PC-3 (cell line): ENCODE measurements around the gene ARHGAP15. TPM values are rescaled to one million over a fixed set of nuclear protein-coding genes. Genes with fewer than 3 reads are reported as not detected.

Experiments used
- ATAC-seq: fragments of 200-7000 bp; cut with Tn5 transposase; 2 replicates; pipeline ENCODE4 v1.9.1; 2020; ENCODE audit warnings: mild to moderate bottlenecking, moderate library complexity
- BruUV-seq: library from RNA; stranded (reverse); fragments of 400-500 nt; replicated peaks from 2 replicates; lab custom pipeline; 2021; lab: Mats Ljungman, UMichigan
- CTCF ChIA-PET: fragments of 300-600 bp; sonication (Branson Sonifier 250); formaldehyde crosslinking; loops from one replicate; lab custom pipeline; 2022; ENCODE audit warnings: antibody characterized with exemption; lab: Charles Lee
- POLR2A ChIA-PET: fragments of 300-600 bp; sonication (Branson Sonifier 250); formaldehyde crosslinking; loops from one replicate; lab custom pipeline; 2022; ENCODE audit warnings: antibody characterized with exemption; ENCODE audit not compliant: unreplicated experiment; lab: Charles Lee
- DNase-seq: peaks from one replicate; pipeline ENCODE4 v3.0.0-alpha.2; 2015
- H2AFZ ChIP-seq: fragments of 300-600 bp; sonication (generic); 2 replicates; pipeline ENCODE4 v1.6.0; 2016; ENCODE audit warnings: antibody characterized with exemption, low read length
- H3F3A ChIP-seq: fragments of 300-600 bp; sonication (generic); one replicate; pipeline ENCODE4 v1.6.0; 2017; ENCODE audit warnings: antibody characterized with exemption, low read length, control low read depth, mild to moderate bottlenecking; ENCODE audit not compliant: unreplicated experiment
- H3K27ac ChIP-seq: fragments of 300-600 bp; sonication (generic); 2 replicates; pipeline ENCODE4 v1.5.1; 2016; ENCODE audit warnings: mild to moderate bottlenecking, low read length
- H3K27me3 ChIP-seq: fragments of 300-600 bp; sonication (generic); 2 replicates; pipeline ENCODE4 v1.6.1; 2016; ENCODE audit warnings: low read length, mixed read lengths
- H3K36me3 ChIP-seq: fragments of 300-600 bp; sonication (generic); 2 replicates; pipeline ENCODE4 v1.6.1; 2016; ENCODE audit warnings: low read depth, mixed run types, low read length, mixed read lengths
- H3K4me1 ChIP-seq: fragments of 300-600 bp; sonication (generic); 2 replicates; pipeline ENCODE4 v1.5.1; 2016; ENCODE audit warnings: low read length; ENCODE audit not compliant: insufficient read depth
- H3K4me2 ChIP-seq: fragments of 300-600 bp; sonication (generic); 2 replicates; pipeline ENCODE4 v1.6.0; 2016; ENCODE audit warnings: low read length
- H3K4me3 ChIP-seq: fragments of 300-600 bp; sonication (generic); 2 replicates; pipeline ENCODE4 v1.5.1; 2016; ENCODE audit warnings: mild to moderate bottlenecking, low read length, mixed read lengths
- H3K79me2 ChIP-seq: fragments of 300-600 bp; sonication (generic); 2 replicates; pipeline ENCODE4 v1.6.1; 2017; ENCODE audit warnings: low read length, mixed read lengths
- H3K9ac ChIP-seq: fragments of 300-600 bp; sonication (generic); 2 replicates; pipeline ENCODE4 v1.6.0; 2016; ENCODE audit warnings: mild to moderate bottlenecking, low read length
- H3K9me2 ChIP-seq: fragments of 300-600 bp; sonication (generic); replicated peaks from 2 replicates; pipeline ENCODE4 v1.6.1; 2016; ENCODE audit warnings: mixed run types, low read length, mixed read lengths
- H3K9me3 ChIP-seq: fragments of 300-600 bp; sonication (generic); 2 replicates; pipeline ENCODE4 v1.6.1; 2016; ENCODE audit warnings: low read length, mixed read lengths
- H4K20me1 ChIP-seq: fragments of 300-600 bp; sonication (generic); 2 replicates; pipeline ENCODE4 v1.6.1; 2016; ENCODE audit warnings: low read length, mixed read lengths
- EZH2 ChIP-seq: fragments of 300-600 bp; sonication (generic); IDR thresholded peaks from one replicate; pipeline ENCODE4 v1.6.1; 2017; ENCODE audit warnings: antibody characterized with exemption, mild to moderate bottlenecking, low read length; ENCODE audit not compliant: unreplicated experiment
- EZH2phosphoT487 ChIP-seq: fragments of 300-600 bp; sonication (generic); IDR thresholded peaks from 2 replicates; pipeline ENCODE4 v1.6.1; 2018; ENCODE audit warnings: mild to moderate bottlenecking, antibody characterized with exemption, low read length, borderline replicate concordance
- intact Hi-C: fragments of 100-400 bp; cut with micrococcal nuclease; formaldehyde crosslinking; loops from 2 replicates; pipeline ENCODE4 v1.9.0; 2023
- total RNA-seq: library from RNA; depleted of rRNA; stranded (reverse); fragments of >200 nt; gene quantifications from 2 replicates; pipeline ENCODE4 v1.2.3, GENCODE V29; 2014
- TF ChIP-seq, protein P1 (sequence below): fragments of 300-600 bp; sonication (generic); conservative IDR thresholded peaks from 2 replicates; pipeline ENCODE4 v1.5.1; 2017; ENCODE audit warnings: antibody characterized with exemption, low read depth, mild to moderate bottlenecking, low read length

ARHGAP15 gene
- total RNA-seq, 1 experiment from 2014 or later, result not detected

DNA sequence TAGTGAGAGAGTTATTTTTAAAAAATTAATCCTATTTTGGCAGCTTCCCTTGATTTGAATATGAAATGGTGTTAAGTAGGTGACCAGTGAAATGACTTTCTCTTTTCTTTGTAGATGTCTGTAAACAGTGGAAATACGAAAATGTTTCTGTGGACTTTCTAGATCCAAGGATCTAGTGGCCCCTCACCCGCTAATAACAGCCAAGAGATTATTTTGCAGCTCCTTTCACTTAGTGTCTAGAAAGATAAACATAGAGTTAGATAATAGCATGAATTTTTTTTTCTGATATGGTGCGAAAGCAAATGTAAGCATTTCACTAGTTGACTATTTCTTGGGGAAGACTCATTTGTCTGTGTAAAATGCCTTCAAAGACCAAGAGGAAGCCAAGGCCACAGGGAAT is 57.7 kb downstream of the ARHGAP15 start:
- intact Hi-C loops, result no loop called here
- no peak overlapping the region for H3K4me3 ChIP-seq
- no peak overlapping the region for H3K4me2 ChIP-seq
- H3K9me3 ChIP-seq, result no peaks in the 10 kb centered on the region
- TF ChIP-seq EZH2 (no peak), EZH2phosphoT487 (no peak)
- TF ChIP-seq, protein P1, sequence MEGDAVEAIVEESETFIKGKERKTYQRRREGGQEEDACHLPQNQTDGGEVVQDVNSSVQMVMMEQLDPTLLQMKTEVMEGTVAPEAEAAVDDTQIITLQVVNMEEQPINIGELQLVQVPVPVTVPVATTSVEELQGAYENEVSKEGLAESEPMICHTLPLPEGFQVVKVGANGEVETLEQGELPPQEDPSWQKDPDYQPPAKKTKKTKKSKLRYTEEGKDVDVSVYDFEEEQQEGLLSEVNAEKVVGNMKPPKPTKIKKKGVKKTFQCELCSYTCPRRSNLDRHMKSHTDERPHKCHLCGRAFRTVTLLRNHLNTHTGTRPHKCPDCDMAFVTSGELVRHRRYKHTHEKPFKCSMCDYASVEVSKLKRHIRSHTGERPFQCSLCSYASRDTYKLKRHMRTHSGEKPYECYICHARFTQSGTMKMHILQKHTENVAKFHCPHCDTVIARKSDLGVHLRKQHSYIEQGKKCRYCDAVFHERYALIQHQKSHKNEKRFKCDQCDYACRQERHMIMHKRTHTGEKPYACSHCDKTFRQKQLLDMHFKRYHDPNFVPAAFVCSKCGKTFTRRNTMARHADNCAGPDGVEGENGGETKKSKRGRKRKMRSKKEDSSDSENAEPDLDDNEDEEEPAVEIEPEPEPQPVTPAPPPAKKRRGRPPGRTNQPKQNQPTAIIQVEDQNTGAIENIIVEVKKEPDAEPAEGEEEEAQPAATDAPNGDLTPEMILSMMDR, result no peak
- H3F3A ChIP-seq, result no peaks in the 10 kb centered on the region
- H3K27me3 ChIP-seq, result peaks cover 58% of the 10 kb centered on the region
- BruUV-seq, result no TSS peak
- ChIA-PET POLR2A (no interaction called here), CTCF (no interaction called here)
- H3K9ac ChIP-seq, result no peak overlapping the region
- no peak overlapping the region for H3K27ac ChIP-seq
- H3K9me2 ChIP-seq, result no peaks in the 10 kb centered on the region
- H3K36me3 ChIP-seq, result no peaks in the 10 kb centered on the region
- H2AFZ ChIP-seq, result no peak overlapping the region
- DNase-seq (no peak), ATAC-seq (no peak)
- no peaks in the 10 kb centered on the region for H4K20me1 ChIP-seq
- no peaks in the 10 kb centered on the region for H3K79me2 ChIP-seq
- no peaks in the 10 kb centered on the region for H3K4me1 ChIP-seq

DNA sequence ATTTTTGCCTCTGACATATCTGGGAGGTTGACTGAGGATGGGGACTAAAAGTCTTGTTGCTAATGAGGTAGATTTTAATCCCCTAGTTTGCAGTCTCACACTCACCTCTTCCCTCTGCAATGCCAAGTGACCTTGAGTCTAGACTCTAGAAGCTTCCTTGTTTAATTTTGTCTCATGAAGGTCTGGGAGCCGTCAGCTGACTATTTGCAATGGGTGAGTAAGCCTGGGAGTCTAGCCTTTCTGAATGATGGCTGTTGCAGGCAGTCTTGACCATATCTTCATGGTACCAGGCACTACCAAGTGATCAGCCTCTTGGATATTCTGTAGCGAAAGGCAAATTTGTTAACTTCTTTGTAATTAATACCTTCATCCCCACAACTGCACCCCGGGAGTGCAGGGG is 61.2 kb downstream of the ARHGAP15 start:
- no peak overlapping the region for H3K27ac ChIP-seq
- H3F3A ChIP-seq, result no peaks in the 10 kb centered on the region
- H3K9ac ChIP-seq, result no peak overlapping the region
- no peaks in the 10 kb centered on the region for H4K20me1 ChIP-seq
- H3K4me3 ChIP-seq, result no peak overlapping the region
- POLR2A ChIA-PET, result no interaction called here
- H3K4me2 ChIP-seq, result no peak overlapping the region
- CTCF ChIA-PET, result no interaction called here
- no peak for ATAC-seq
- no peaks in the 10 kb centered on the region for H3K9me2 ChIP-seq
- intact Hi-C loops, result no loop called here
- TF ChIP-seq, protein P1, result no peak
- TF ChIP-seq EZH2 (no peak), EZH2phosphoT487 (no peak)
- no TSS peak for BruUV-seq
- no peaks in the 10 kb centered on the region for H3K36me3 ChIP-seq
- H3K27me3 ChIP-seq, result peaks cover 85% of the 10 kb centered on the region
- H2AFZ ChIP-seq, result no peak overlapping the region
- H3K79me2 ChIP-seq, result no peaks in the 10 kb centered on the region
- no peaks in the 10 kb centered on the region for H3K4me1 ChIP-seq
- DNase-seq, result no peak
- H3K9me3 ChIP-seq, result no peaks in the 10 kb centered on the region

DNA sequence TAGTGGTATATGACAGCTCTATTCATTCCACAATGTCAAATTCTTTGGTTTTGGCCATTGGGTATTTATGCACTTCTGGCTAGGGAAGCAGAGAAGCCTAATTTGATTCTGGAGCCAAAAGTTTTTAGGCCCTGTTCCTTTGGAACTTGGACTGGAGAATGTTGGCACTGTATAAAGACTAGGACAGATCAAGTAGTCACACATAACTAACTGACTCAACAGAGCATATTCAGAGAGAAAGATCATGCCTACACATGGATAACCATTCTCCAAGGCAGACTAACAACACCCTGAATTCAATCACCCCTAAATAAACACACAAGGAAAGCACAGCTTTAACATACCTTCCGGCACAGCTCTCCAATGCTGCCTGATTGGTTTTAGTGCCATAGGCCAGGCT is 62.9 kb downstream of the ARHGAP15 start:
- ATAC-seq, result no peak
- H3K36me3 ChIP-seq, result no peaks in the 10 kb centered on the region
- no peaks in the 10 kb centered on the region for H3K4me1 ChIP-seq
- no peak overlapping the region for H2AFZ ChIP-seq
- intact Hi-C loops, result no loop called here
- no peak overlapping the region for H3K9ac ChIP-seq
- no peaks in the 10 kb centered on the region for H3K9me2 ChIP-seq
- no peaks in the 10 kb centered on the region for H3K9me3 ChIP-seq
- CTCF ChIA-PET, result no interaction called here
- H3K4me2 ChIP-seq, result no peak overlapping the region
- H4K20me1 ChIP-seq, result no peaks in the 10 kb centered on the region
- no TSS peak for BruUV-seq
- no peak overlapping the region for H3K27ac ChIP-seq
- POLR2A ChIA-PET, result no interaction called here
- DNase-seq, result no peak
- no peaks in the 10 kb centered on the region for H3F3A ChIP-seq
- TF ChIP-seq EZH2phosphoT487, result no peak
- TF ChIP-seq, protein P1, result no peak
- TF ChIP-seq EZH2, result no peak
- no peak overlapping the region for H3K4me3 ChIP-seq
- H3K27me3 ChIP-seq, result peaks cover 76% of the 10 kb centered on the region
- no peaks in the 10 kb centered on the region for H3K79me2 ChIP-seq
